Fibroblast of skin of back (primary cell): ENCODE data around the gene CAMK2D.
A peak's percentile ranks its signal among the peaks of the same experiment; 100 is the strongest.

Experiments
- DNase-seq: peaks from one replicate; pipeline ENCODE4 v3.0.0-alpha.2; 2013

The CAMK2D gene

DNA sequence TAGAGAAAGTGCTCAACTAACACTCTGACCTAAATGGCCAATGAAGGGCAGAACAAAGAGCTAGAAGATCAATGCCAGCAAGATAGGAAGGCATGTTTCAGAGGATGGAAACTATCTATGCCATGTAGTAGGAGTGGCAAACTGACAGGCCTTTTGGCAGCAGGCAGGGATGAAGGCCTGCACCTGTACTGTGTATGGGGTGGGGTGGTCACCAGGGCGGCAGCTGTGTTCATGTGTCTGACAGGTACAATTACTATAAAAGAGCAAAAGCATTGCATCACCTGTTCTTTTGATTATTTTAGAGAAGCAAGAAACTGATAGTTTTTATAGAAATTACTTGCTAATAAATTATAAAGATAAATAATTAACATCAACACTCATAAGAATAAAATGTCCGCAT lies 239.1 kb downstream of the CAMK2D start:
- no peak for DNase-seq

DNA sequence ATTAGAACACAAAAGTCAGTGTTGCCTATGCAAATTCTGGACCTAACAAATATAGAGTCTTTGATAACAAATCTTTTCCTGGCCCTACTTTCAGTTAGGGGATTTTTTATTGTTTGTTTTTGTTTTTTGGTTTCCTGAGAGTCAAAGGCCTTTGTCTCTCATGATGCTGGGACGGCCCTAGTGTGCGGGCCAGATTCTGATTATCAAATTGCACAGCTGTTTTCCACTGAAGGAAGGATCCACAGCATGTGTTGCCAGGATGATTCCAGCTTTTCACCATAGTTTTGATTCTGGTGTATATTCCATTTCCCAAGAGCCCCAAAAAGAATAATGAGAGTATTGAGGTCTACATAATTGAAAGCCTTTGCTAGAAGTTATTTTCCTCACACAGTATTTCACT lies 248.2 kb downstream of the CAMK2D start:
- no peak for DNase-seq

DNA sequence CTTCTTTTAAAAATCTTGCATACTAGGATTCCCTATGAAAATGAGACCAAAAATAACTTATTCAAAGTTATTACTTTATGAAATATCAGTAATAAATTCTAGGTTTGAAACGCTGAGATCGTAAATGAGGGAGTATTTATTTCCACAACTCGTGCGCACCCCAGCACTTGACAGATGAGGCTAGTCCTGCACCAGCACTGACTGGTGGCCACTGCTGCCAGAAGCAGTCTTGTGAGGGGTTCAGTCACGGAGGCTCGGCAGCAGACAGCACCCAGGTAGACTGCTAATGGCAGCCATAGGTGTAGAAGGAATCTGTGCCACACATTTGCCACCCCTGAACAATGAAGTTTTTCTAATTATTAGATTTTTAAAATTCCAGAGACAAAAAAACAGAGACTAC lies 248.7 kb downstream of the CAMK2D start:
- DNase-seq = no peak

DNA sequence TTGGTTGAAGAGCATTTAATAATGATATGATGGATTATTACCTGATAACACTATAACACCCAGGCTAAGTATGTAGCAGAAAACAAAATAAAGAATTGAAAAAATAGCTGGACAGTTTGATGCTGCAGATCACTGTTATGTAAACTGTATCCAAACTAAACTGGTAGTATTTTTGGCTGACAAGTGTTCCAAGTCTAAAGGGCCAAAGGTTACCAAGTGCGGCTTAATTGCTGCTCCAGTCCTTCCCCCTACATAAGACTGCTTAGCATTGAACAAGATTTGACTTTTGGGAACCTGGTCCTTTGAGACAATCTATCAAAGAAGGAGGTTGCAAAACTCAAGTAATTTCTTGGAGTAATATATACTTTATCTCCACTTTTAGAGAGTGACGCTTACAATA lies 249.6 kb downstream of the CAMK2D start:
- no peak for DNase-seq

DNA sequence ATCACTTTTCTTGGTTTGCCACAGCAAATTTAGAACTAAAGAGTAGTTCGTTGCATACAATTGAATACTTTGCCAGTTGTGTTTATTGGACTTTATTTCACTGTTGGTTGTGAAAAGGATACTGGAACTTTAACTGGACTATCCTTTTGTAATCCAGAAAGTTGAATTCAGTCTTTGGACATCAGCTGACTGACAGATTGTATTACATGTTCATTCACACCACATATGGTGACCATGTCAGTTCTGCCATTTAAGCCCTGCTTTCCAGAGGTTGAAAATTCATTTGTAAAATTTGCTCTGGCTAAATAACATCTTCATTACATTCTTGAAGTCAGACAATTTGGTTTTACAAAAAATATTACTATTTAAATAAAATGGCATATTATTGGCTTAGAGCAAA lies 251.7 kb downstream of the CAMK2D start:
- DNase-seq = no peak

DNA sequence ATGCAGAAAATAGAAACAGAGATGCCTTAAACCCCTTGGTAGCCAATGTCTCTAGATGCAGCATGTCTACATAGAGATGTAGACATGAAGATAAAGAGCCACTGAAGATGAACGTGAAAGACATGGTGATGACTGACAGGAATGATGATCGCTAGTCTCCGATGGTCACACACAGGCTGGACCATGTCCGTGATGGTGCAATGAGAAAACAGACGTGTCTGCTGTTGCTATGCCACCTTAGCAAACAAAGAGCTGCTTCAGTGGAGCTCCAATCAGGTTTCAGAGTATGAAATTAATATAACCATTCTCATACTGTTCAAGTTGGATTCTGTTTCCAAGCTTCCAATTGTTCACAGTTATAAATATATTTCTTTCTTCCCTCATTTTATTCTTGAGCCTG lies 256.5 kb downstream of the CAMK2D start:
- DNase-seq = no peak

DNA sequence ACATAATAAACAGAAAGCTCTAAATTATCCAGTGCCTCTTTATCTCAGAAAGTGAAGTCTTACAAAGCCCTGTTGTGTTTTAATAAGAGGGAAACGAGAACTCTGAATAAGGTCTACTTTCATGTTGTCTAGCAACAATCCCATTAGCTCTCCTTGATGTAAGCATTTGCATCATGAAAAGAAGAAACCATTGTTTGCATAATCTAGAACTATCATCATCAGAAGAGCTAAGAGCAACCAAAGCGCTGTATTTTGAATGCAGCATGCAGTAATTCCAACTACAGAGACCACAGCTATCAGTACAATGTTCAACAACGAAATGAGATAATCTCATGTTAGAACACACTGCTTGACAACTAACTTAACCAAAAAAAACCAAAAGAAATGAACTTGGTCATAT lies 257.1 kb downstream of the CAMK2D start:
- DNase-seq = no peak

DNA sequence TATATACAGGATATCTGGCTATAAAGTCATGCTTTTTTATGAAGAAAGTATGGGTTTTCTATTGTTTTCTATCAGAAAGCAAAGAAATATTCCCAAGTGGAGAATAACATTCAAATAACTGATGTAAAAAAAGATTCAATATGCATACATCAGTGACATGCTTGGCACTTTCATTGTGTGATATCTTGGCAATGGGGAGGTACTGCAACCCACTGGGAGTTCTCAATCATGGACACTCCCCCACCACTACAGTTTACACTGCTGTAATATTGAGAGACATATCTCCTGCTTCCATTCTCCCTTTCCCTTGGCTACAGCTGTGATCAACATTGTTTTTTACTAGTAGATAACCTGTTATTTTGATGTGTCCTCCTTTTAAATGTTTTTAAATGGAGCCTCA lies 257.8 kb downstream of the CAMK2D start:
- DNase-seq = no peak

DNA sequence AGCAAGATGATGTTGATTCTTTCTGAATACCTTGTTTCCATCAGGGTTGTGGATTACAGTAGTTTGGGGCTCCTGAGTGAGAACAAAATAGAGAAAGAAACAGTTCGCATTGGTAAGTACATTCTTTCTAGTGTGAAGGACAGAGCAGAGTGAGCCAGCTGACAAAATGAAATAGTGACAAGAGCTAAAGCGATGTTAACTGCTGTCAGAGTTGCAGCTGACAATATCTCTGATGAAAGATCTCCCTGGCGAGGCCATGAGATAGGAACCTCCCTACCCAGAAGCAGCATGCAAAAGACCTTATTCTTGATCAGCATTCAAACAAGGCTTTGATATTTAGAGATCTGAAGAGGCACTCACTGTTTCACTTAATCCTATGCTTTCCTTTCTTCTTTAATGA lies 258.6 kb downstream of the CAMK2D start:
- DNase-seq = no peak

DNA sequence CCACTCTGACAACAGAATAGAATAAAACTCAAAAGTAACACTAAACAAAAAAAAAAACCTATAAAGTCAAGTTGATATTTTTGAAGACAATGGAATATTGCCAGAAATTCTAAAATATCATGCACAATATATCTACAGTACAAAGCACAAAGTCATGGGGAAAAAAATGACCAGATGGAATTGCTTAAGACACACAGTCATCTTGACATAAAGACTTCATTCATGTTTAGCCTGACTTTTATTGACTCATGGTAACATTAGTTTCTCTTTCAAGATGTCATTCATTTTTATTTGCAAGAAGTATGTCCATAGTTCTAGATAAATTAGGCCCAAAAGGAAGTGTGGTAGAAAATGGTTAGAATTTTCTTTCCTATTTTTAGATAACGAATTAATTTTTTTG lies 259.1 kb downstream of the CAMK2D start:
- peak; percentile 16 for DNase-seq

DNA sequence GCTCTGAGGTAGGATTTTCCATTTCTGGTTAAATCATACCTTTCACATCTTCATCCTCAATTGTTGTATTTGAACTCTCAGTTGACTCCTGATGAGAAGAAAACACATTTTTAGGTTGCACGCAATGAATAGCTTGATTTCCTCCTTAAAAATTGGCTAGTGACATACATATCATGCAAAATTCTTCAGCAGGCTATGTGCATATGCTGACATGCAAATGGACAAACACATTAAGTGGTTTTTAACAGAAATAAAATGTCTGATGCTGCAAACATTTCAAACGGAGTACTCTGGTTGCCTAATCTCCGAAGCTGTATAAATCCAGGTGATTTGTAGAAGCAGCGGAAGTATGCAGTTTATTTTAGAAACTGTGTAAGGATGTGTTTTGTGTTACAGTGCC lies 261.1 kb downstream of the CAMK2D start:
- no peak for DNase-seq

DNA sequence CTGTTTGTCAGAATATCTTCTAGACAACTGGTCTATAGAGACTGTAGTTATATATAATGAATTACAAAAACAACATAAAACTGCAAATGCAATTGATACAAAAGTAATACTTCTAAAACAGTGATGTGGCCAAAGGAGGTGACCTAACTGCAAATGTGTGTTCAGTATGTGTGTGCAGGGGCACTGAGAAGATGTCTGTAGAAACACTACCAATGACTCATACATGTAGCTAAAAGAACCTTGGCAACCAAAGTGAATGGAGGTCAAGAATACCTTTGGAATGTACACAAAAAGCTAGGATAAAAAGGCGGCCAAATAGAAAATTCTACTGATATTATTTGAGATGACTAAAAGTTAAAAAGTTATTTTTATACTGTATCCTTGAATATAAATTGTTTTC lies 261.8 kb downstream of the CAMK2D start:
- DNase-seq = peak; percentile 73

DNA sequence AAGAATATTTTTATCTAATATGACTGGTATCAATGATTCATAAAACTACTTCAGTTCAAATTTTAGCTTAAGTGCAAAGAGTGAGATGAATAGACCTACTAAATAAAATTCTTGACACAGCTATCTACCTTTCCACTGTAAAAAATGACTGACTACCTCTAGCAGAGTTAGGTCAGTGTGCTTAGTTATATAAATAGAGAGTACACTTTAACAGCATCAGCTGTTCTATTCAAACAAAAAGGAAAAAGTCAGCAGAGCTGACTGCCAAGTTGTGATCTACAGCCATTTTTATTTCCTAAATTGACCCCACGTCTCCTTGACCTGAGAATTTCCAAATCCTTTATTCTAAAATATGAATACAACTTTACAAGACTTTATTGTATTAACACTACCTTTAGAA lies 262.4 kb downstream of the CAMK2D start:
- DNase-seq = no peak

DNA sequence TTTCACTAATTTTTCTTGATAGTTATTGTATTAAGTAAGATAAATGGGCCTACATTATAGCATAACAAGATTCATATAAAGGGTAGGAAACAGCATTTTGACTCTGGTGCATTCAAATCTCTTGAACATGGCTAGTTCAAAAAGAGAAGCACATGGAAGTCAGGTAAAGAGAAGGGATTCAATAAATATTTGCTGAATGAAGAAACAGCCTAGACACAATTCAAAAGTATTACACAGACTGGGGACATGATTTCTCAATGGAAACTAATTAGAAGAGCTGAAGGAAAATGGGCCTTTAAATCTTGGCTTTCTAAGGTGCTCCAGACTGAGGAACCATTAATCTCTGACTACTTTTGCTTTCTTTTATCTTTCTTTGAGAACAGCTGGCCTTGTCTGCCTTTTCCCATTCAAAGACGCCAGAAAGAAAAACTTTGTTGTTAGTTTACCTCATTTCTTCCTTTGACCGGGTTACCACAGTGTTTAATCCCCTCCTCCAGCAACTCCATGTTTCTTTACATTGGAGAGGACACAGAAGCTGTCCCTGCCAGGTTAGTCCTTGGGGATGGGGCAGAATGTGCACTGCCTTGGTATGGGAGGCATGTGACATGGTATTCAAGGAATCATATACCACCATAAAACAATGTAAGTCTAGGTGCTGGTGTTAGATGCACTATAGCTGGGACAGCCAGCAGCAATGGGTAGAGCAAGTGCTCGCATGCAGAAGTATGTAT lies 264.2 kb downstream of the CAMK2D start:
- DNase-seq = peak; percentile 7

DNA sequence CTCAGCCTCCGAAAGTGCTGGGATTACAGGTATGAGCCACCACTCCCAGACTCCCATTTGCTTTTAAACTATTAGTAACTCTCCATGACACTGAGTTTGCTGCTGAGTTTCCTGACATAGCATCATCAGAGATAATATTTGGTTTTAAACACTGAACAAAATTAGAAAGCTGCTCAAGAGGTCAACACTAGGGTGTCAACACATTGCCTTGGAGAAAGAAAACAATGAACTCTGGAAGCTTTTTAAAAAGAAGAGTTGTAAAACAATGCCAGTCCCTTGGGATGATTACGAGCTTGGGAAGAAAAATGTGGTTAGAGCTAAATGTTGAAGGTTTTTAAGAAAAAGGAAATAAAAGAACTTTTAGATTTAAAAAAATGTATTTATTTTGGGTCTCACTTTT lies 264.8 kb downstream of the CAMK2D start:
- peak; percentile 41 for DNase-seq

DNA sequence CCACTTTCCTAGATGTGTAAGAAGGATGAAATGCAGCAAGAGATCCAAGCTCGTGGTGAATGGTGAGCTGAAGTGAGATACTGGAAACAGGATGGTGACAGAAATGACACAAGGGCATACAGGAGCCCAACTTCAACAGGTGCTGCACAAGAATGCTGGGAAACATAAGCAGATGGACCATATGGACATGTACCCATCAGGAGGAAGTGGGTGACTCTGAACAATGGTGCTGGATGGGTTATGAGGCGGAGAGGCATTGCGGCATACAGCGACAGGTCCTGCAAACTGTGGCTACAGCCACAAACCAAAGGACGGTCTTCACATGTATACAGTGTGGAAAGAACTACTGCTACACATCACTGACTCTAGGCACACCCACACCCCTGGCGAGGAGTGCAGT lies 265.7 kb downstream of the CAMK2D start:
- DNase-seq = no peak

DNA sequence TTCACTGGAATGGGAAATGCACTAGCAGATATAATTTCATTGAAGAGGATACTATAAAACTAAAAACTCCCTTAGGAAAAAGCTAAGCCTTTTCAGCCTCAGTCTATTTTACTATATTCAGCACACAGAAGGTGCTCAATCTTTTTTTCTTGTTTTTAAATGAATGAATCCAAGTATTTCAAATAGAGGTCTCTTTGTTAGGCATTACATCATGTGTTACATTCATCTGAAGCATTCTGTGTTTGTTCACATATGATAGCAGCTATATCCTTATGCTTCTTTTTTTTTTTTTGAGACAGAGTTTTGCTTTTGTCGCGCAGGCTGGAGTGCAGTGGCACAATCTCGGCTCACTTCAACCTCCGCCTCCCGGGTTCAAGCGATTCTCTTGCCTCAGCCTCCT lies 278.4 kb downstream of the CAMK2D start:
- no peak for DNase-seq

DNA sequence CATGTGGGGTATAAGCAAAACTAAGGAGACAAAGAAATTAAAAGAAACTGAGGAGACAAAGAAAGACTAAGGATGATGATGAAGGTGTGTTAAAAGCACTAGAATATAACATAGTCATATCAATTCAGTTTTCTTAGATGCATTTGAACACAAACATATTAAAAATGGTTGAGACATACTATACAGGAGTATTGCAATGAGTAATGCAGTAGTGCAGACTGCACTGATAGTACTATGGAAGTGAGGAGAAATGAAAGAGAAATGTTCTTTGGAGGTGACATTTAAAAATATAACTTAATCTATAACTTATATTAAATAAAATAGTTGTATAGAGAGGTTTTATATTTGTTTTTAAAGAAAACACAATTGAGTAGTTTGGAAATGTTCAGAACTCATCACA lies 279.2 kb downstream of the CAMK2D start:
- no peak for DNase-seq

DNA sequence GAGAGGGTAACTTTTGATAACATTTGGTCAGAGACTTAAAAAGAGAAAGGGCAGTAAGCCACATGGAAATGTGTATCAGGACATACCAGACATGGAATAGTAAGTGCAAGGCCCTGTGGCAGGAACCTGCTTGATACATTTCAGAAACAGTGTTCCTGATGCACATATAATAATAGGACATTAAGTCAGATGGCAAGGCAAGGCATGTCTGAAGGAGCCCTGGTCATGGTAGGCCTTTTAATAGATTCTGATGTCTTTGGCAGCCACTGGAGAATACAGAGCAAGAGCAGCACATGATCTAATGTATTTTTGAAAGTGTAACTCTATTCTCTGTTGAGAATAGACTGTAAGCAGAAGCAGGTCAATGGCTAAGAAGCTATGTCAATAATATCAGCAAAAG lies 279.7 kb downstream of the CAMK2D start:
- DNase-seq = no peak

DNA sequence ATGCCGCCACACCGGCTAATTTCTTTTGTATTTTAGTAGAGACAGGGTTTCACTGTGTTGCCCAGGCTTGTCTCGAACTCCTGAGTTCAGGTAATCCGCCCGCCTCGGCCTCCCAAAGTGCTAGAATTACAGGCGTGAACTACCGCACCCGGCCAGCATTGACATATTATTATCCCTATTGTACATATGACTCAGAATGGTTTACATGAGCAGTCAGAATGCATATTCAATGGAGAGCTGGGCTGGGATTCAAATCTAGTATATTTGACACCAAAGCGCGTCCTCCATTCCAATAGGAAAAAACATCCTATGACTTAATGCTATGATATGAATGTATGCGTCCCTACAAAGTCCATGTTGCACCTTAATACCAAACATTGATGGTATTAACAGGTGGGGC lies 281.4 kb downstream of the CAMK2D start:
- no peak for DNase-seq

DNA sequence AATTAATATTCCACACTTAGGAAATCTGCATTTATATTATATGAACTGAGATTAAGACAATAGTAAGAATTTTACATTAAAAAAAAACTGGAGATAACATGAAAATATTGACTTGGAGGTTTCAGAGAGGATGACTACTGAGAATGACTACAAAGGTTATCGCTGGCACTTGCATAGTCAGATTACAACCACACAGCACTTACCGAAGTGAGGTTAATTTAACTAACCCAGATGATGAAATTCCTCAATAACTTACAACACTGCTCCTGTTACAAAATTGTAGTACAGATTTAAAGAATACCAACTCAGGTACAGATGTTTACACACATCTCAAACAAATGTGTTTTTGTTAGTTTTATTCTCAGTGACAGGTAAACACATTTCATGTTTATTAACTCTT lies 283.5 kb downstream of the CAMK2D start:
- DNase-seq = no peak

DNA sequence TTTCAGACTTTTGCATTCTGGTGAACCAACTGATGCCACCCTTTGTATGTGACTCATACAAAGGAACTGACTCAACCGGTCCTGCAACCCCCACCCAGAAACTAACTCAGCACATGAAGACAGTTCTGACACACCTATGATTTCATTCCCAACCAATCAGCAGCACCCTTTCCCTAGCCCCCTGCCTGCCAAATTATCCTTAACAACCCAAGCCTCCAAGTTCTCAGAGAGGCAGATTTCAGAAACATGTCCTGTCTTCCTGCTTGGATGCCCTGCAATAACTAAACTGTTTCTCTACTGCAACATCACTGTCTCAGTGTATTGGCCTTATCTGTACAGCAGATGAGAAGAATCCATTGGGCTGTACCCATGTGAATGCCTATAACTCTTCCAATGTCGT lies 284.7 kb downstream of the CAMK2D start:
- peak; percentile 55 for DNase-seq

DNA sequence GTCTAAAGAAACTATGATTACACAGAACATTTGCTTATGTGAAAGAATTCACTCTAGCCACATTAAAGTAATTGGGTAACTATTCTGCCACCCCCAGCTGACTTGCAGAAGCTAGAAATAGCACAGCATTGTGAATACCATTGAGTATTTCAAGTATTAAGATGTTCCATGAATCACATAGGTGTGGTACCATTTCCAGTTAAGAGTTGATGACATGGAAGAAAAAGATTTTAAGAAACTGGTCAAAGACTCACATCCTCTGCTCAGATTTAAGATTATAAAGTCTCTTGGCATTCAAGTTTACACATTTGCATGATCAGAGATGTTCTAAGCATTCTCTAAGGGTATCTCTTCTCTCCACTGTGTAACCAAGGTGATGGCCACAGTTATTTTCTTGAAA lies 287.5 kb downstream of the CAMK2D start:
- DNase-seq = peak; percentile 94

DNA sequence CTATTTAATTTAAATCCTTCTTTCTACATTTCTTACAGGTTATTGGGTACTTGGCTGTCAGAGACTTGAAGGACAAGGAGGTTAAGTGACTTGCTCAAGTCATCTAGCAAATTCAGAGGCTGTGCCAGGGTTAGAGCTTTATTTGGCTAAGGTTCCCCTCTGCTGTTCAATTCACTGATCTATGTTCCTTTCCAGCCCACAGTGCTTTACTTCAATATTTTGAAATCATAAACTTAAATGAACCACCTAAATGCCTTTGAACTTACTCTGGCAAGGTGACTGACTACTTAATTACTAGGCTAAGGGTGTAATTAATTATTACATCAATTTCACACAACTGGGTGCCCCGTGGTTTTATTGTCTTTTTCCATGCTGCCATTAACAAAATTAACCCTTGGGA lies 288.7 kb downstream of the CAMK2D start:
- DNase-seq = no peak

DNA sequence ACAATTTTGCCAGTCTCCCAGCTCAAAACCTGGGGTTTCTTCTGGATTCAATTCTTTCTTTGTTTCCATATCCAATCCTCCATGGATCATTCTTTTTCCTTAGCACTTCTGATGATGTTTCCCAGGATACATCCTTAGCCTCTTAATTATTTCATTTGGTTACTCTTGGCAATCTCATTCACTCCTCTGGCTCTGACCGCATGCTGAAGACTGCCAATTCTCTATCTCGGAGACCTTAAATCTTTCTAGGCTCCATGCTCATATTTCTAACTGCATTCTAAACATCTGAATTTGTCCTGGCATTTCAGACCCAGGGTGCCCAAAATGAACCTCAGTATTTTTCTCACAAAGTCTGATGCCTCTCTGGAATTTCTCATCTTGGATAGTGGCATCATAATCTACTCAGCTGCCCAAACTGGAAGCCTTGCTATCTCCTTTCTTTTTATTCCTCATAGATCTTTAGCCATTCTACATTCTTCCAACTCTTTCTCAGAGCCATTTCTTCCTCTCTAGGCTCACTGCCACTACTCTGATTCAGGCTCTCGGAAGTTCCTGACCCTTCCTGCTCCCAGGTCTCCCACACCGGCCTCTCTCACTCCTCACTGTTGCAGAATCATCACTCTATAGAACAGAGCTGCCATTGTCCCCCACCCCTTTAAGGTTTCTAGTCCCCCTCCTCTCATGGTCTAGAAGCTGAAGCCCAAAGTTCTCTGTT lies 290.2 kb downstream of the CAMK2D start:
- no peak for DNase-seq
